Stimulated activated CD4-positive, alpha-beta T cell treated with anti-CD3 and anti-CD28 coated beads, Interleukin-4, amount 100 ng/mL, for 48 hours (primary cell): ENCODE data around the gene EIF3A.
A peak's percentile ranks its signal among the peaks of the same experiment; 100 is the strongest.
"Not testable (repeated sequence)": the region's sequence is repeated elsewhere in the genome, so short reads cannot be mapped to it uniquely, and the experiment has no call there.

ENCODE experiments used
- DNase-seq, 2 donors: peaks; one replicate each; pipeline ENCODE4 v3.0.0-alpha.2; 2020; ENCODE audit warnings: low read depth in 2 of 2

Gene EIF3A

GRCh38 chr10:119100434-119101238 is 20.0 kb upstream of the EIF3A start:
- DNase-seq = no peak

- DNase-seq = no peak
Observed at GRCh38 chr10:119098576-119098975, 18.0 kb upstream of the EIF3A start.

- not testable (repeated sequence) for DNase-seq
Observed at GRCh38 chr10:119096641-119097415, 16.2 kb upstream of the EIF3A start.

GRCh38 chr10:119095640-119096039 is 15.0 kb upstream of the EIF3A start:
- no peak for DNase-seq

GRCh38 chr10:119090968-119091367 is 10.4 kb upstream of the EIF3A start:
- no peak for DNase-seq

GRCh38 chr10:119090026-119090795 is 9.6 kb upstream of the EIF3A start:
- peak in 1 of 2 donors; percentile 59 for DNase-seq

GRCh38 chr10:119087271-119087882 is 6.8 kb upstream of the EIF3A start:
- no peak for DNase-seq

GRCh38 chr10:119084896-119085295 is 4.3 kb upstream of the EIF3A start:
- no peak for DNase-seq

GRCh38 chr10:119079599-119080520 is 757 bp downstream of the EIF3A start:
- DNase-seq = peak; percentile 57 to 64

GRCh38 chr10:119078422-119079179 is 2.0 kb downstream of the EIF3A start:
- no peak for DNase-seq

- DNase-seq = no peak
Observed at GRCh38 chr10:119073584-119073983, 7.0 kb downstream of the EIF3A start.

- no peak for DNase-seq
Observed at GRCh38 chr10:119070395-119071165, 10.0 kb downstream of the EIF3A start.

GRCh38 chr10:119061926-119062325 is 18.7 kb downstream of the EIF3A start:
- no peak for DNase-seq

GRCh38 chr10:119061352-119061751 is 19.3 kb downstream of the EIF3A start:
- DNase-seq = no peak

- DNase-seq = no peak
Observed at GRCh38 chr10:119060107-119060506, 20.5 kb downstream of the EIF3A start.

- no peak for DNase-seq
Observed at GRCh38 chr10:119059557-119059956, 21.1 kb downstream of the EIF3A start.

- no peak for DNase-seq
Observed at GRCh38 chr10:119058010-119058409, 22.6 kb downstream of the EIF3A start.

GRCh38 chr10:119055472-119055871 is 25.1 kb downstream of the EIF3A start:
- no peak for DNase-seq

- DNase-seq = no peak
Observed at GRCh38 chr10:119051775-119052174, 28.8 kb downstream of the EIF3A start.
